Measurements from ENCODE around the gene UBIAD1.

DNA sequence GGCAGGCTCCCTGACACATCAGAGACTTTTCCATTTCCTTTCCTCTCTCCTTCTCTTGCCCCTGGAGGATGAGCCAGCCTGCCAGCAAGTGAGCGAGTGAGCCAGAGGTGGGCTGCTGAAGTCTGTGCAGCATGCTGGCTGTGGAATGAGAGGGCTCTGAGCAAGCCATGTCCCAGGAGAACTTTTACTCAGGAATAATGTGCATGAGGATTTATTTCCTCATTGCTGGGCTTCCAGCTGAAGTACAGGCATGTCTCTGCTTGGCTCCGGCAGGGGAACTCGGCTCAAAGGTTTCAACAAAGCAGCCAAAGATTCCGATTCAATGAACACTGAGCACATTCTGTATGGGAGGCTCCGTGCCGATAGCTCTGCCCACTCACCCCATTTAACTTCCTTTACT is 43.7 kb downstream of the UBIAD1 start:
- TF ChIP-seq, protein P1, sequence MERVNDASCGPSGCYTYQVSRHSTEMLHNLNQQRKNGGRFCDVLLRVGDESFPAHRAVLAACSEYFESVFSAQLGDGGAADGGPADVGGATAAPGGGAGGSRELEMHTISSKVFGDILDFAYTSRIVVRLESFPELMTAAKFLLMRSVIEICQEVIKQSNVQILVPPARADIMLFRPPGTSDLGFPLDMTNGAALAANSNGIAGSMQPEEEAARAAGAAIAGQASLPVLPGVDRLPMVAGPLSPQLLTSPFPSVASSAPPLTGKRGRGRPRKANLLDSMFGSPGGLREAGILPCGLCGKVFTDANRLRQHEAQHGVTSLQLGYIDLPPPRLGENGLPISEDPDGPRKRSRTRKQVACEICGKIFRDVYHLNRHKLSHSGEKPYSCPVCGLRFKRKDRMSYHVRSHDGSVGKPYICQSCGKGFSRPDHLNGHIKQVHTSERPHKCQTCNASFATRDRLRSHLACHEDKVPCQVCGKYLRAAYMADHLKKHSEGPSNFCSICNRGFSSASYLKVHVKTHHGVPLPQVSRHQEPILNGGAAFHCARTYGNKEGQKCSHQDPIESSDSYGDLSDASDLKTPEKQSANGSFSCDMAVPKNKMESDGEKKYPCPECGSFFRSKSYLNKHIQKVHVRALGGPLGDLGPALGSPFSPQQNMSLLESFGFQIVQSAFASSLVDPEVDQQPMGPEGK (CRISPR knock-in tag; IDR thresholded peaks at IDR 0.05; ENCODE audit: borderline replicate concordance) = no peak
- TF ChIP-seq, protein P2, sequence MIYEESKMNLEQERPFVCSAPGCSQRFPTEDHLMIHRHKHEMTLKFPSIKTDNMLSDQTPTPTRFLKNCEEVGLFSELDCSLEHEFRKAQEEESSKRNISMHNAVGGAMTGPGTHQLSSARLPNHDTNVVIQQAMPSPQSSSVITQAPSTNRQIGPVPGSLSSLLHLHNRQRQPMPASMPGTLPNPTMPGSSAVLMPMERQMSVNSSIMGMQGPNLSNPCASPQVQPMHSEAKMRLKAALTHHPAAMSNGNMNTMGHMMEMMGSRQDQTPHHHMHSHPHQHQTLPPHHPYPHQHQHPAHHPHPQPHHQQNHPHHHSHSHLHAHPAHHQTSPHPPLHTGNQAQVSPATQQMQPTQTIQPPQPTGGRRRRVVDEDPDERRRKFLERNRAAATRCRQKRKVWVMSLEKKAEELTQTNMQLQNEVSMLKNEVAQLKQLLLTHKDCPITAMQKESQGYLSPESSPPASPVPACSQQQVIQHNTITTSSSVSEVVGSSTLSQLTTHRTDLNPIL (CRISPR knock-in tag; IDR thresholded peaks at IDR 0.05; ENCODE audit: low read depth) = no peak
- TF ChIP-seq TOX (CRISPR knock-in tag; IDR thresholded peaks at IDR 0.05; ENCODE audit: borderline replicate concordance) = no peak
- TF ChIP-seq RARB (CRISPR knock-in tag; IDR thresholded peaks at IDR 0.05) = no peak
- no peak for TF ChIP-seq PPARA (CRISPR knock-in tag; IDR thresholded peaks at IDR 0.05; ENCODE audit: borderline replicate concordance)
- TF ChIP-seq, protein P3, sequence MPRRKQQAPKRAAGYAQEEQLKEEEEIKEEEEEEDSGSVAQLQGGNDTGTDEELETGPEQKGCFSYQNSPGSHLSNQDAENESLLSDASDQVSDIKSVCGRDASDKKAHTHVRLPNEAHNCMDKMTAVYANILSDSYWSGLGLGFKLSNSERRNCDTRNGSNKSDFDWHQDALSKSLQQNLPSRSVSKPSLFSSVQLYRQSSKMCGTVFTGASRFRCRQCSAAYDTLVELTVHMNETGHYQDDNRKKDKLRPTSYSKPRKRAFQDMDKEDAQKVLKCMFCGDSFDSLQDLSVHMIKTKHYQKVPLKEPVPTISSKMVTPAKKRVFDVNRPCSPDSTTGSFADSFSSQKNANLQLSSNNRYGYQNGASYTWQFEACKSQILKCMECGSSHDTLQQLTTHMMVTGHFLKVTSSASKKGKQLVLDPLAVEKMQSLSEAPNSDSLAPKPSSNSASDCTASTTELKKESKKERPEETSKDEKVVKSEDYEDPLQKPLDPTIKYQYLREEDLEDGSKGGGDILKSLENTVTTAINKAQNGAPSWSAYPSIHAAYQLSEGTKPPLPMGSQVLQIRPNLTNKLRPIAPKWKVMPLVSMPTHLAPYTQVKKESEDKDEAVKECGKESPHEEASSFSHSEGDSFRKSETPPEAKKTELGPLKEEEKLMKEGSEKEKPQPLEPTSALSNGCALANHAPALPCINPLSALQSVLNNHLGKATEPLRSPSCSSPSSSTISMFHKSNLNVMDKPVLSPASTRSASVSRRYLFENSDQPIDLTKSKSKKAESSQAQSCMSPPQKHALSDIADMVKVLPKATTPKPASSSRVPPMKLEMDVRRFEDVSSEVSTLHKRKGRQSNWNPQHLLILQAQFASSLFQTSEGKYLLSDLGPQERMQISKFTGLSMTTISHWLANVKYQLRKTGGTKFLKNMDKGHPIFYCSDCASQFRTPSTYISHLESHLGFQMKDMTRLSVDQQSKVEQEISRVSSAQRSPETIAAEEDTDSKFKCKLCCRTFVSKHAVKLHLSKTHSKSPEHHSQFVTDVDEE (CRISPR knock-in tag; IDR thresholded peaks at IDR 0.05) = no peak
- TF ChIP-seq SNAI2 (CRISPR knock-in tag; IDR thresholded peaks at IDR 0.05) = no peak
- no peak for TF ChIP-seq OSR1 (CRISPR knock-in tag; IDR thresholded peaks at IDR 0.05)

Data from SK-N-SH treated with all-trans-retinoic acid at 6 μM for 48 hours (cell line).